GM21825 (cell line): ENCODE results near the gene OR2V2.
"Not testable (repeated sequence)": the region's sequence is repeated elsewhere in the genome, so short reads cannot be mapped to it uniquely, and the experiment has no call there.

ENCODE experiments used
- ATAC-seq: cut with Tn5 transposase; IDR thresholded peaks from one replicate; pipeline ENCODE4 v1.9.1; 2021; ENCODE audit warnings: mild to moderate bottlenecking, moderate library complexity; ENCODE audit not compliant: unreplicated experiment

The OR2V2 gene

GRCh38 chr5:181168595-181169118 is 21.3 kb downstream of the OR2V2 start:
- ATAC-seq: no peak

GRCh38 chr5:181169459-181170236 is 22.3 kb downstream of the OR2V2 start:
- ATAC-seq: peak; percentile 45

- no peak for ATAC-seq
Observed at GRCh38 chr5:181170237-181170825, 22.9 kb downstream of the OR2V2 start.

- no peak for ATAC-seq
Observed at GRCh38 chr5:181170996-181171395, 23.6 kb downstream of the OR2V2 start.

- no peak for ATAC-seq
Observed at GRCh38 chr5:181171782-181172181, 24.4 kb downstream of the OR2V2 start.

- peak; percentile 29 for ATAC-seq
Observed at GRCh38 chr5:181173027-181173419, 25.6 kb downstream of the OR2V2 start.

GRCh38 chr5:181173420-181174342 is 26.3 kb downstream of the OR2V2 start:
- ATAC-seq: peak; percentile 42

GRCh38 chr5:181176254-181176952 is 29.0 kb downstream of the OR2V2 start:
- no peak for ATAC-seq

GRCh38 chr5:181177559-181177958 is 30.2 kb downstream of the OR2V2 start:
- ATAC-seq: not testable (repeated sequence)

DNA sequence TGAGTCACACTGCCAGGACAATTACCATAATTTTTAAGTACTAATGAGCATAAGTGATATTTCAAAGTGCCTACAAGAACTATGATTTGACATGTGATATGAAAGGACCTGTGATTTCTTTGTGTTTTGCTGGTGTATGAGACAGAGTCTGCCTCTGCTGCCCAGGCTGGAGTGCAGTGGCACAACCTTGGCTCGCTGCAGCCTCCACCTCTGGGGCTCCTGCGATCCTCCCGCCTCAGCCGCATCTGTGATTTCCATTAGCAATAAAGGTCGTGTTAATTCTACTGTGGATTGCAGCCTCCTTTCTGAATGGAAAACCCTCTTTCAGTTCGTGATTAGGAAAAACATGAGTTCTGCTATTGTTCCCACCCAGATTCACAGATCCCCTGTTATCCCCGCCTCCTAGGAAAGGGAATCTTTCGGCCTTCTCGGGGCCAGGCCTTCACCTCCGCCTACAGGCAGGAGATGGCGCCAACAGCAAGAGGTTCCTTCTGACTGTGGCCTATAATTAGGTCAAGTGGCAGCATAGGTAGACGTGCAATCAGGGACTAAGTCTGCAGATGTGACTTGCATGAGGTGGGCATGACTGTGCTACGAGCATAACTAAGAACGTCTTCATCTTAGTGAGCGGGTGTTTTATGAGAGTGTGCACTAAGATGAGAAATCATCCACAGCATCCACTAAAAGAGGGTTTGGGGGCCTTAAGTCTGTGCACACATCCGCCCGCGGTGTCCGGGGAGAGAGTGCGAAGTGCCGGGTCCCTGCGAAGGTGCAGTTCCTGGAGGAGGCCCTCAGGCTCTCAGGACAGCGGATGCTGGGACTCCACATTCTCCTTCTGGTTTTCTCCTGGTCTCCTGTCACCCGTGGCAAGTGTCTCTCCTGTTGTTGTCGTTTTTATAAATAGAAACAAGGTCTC is 34.5 kb downstream of the OR2V2 start:
- ATAC-seq: peak; percentile 54

- ATAC-seq: no peak
Observed at GRCh38 chr5:181182651-181183050, 35.3 kb downstream of the OR2V2 start.

DNA sequence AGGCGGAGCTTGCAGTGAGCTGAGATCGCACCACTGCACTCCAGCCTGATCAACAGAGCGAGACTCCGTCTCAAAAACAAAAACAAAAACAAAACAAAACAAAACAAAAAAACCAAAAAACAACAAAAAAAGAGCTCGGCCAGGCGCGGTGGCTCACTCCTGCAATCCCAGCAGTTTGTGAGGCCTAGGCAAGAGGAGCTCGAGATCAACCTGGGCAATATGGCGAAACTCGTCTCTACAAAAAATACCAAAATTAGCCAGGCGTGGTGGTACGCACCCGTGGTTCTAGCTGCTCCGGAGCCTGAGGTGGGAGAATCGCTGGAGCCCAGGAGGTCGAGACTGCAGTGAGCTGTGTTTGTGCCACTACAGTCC is 37.4 kb downstream of the OR2V2 start:
- no peak for ATAC-seq

GRCh38 chr5:181185560-181185959 is 38.2 kb downstream of the OR2V2 start:
- ATAC-seq: no peak

GRCh38 chr5:181186022-181186421 is 38.6 kb downstream of the OR2V2 start:
- ATAC-seq: no peak

DNA sequence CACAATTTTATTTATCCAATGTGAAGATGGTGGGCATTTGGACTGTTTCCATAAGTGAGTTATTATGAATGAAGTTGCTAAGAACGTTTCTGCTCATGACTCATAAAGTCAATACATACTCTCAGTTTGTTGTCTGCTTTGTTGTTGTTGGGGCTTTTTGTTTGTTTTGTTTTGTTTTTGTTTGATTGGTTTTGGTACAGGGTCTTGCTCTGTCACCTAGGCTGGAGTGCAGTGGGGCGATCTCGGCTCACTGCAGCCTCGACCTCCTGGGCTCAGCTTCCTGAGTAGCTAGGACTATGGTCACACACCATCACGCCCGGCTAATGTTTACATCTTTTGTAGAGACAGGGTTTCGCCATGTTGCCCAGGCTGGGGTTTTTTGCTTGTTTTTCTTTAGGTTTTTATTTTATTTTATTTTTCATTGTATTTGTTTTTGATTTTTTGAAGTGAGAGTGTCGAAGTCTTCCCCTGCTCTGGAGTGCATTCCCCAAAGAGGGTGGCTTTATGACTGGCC is 39.7 kb downstream of the OR2V2 start:
- ATAC-seq: no peak

DNA sequence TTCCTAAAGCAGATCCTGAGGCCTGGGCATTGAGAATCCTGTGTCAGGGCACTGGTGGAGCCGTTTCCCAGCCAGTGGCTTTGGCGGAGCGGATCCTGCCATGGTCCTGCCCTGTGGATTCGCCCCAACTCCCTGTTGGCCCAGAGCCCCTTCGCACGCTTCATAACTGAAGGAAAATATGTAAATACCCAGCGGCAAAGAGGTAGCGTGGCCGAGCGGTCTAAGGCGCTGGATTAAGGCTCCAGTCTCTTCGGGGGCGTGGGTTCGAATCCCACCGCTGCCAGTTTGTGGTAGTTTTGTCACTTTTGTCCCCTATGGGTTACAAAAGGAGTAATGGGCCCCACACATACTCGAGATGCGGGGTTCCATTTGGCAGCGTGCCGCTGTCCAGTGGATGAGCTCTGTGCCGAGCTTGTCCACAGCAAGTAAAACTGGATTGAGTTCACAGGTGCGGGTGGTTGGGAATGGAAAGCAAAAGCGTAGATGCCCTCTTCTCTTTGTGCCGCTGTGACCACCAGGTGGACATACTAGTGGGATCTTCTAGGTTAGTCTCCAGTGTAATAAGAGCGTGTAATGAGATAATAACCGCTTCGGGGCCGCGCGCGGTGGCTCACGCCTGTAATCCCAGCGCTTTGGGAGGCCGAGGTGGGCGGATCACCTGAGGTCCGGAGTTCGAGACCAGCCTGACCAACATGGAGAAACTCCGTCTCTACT is 40.3 kb downstream of the OR2V2 start:
- no peak for ATAC-seq

DNA sequence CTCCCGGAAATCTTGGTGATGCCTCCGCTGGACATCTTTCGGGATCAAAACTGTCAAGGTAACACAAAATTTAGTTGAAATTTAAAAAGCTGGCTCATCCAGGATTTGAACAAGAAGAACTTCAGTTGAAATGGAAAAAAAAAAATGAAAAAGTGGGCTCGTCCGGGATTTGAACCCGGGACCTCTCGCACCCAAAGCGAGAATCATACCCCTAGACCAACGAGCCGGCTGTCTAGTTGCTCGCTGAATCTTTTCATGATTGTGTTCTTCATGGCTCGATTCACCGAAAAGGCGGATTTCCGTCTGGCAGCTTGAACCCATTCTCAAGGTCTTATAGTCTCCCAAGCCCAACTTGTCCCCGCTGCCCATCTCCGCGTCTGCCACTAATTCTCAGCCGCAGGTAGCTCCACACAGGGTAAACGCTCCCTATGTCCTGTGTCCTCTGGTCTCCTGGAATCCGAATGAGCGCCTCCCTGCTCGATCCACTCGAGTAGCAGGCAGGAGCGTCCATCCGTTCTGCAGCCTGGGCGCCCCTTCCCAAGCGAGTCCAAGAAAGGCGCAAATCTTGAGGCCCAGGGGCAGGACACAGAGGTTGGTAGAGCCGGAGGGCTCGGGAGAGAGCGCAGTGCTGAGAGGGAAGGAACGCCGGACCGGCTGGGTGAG is 41.4 kb downstream of the OR2V2 start:
- ATAC-seq: no peak

DNA sequence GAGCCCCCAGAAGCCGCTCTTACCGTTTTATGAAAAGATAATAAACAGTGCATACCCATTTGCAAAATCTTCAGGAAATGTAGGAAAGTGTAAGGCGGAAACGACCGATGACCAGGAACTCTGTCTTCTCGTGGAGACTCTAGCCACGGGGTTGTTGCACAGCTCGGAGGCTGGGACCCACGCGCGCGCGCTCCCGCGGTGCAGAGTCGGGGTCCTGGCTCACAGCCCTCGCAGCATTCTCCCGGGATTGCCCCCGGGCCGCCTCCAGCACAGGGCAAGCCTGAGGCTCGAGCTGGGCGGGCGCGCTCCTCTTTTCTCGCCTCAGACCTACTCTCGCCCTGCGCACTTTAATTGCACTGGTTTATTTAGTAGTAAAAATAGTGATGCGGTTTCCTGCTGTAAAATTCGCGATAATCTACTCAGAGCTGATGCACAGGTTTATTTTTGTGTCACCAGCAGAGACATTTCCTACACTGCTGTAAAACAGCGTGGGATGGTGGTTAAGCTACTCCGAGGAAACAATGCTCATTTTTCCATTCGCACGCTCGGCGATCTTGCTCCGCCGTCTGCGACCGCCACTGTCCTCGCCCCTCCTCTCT is 42.1 kb downstream of the OR2V2 start:
- ATAC-seq: no peak
